Trophoblast cell (in vitro differentiated cells and primary cell): ENCODE measurements around the gene TPRG1. TPM values are rescaled to one million over a fixed set of nuclear protein-coding genes. Genes with fewer than 3 reads are reported as not detected.

Source experiments
- DNase-seq, 2 donors: peaks; one replicate each; pipeline ENCODE4 v3.0.0-alpha.2; 2016
- H2AFZ ChIP-seq: 2 replicates; pipeline ENCODE4 v1.6.1; 2013; ENCODE audit warnings: low read length, moderate library complexity, mild to moderate bottlenecking; ENCODE audit not compliant: insufficient read depth, poor library complexity
- H2AK5ac ChIP-seq: 2 replicates; pipeline ENCODE4 v1.6.1; 2013; ENCODE audit warnings: mild to moderate bottlenecking, low read length
- H2BK120ac ChIP-seq: 2 replicates; pipeline ENCODE4 v1.6.1; 2013; ENCODE audit warnings: low read length, mild to moderate bottlenecking, moderate library complexity; ENCODE audit not compliant: insufficient read depth, poor library complexity
- H2BK12ac ChIP-seq: 2 replicates; pipeline ENCODE4 v1.6.1; 2013; ENCODE audit warnings: mild to moderate bottlenecking, low read length, moderate library complexity
- H2BK5ac ChIP-seq: 2 replicates; pipeline ENCODE4 v1.6.1; 2013; ENCODE audit warnings: low read length, low read depth, moderate library complexity, mild to moderate bottlenecking; ENCODE audit not compliant: poor library complexity
- H3K14ac ChIP-seq: 2 replicates; pipeline ENCODE4 v1.6.1; 2013; ENCODE audit warnings: mild to moderate bottlenecking, low read length
- H3K18ac ChIP-seq: 2 replicates; pipeline ENCODE4 v1.6.1; 2013; ENCODE audit warnings: mild to moderate bottlenecking, low read length
- H3K23ac ChIP-seq: 2 replicates; pipeline ENCODE4 v1.6.1; 2013; ENCODE audit warnings: low read length
- H3K27ac ChIP-seq: 2 replicates; pipeline ENCODE4 v1.5.1; 2013; ENCODE audit warnings: low read depth, mild to moderate bottlenecking, inconsistent platforms, low read length, moderate library complexity
- H3K27me3 ChIP-seq: 2 replicates; pipeline ENCODE4 v1.6.1; 2013; ENCODE audit warnings: inconsistent platforms, mild to moderate bottlenecking, low read length, moderate library complexity; ENCODE audit not compliant: insufficient read depth
- H3K36me3 ChIP-seq, 2 experiments: 1 replicate in 1 of 2; 2 replicates in 1 of 2; pipeline ENCODE4 v1.6.1; 2013; ENCODE audit warnings: low read length in 2 of 2, mild to moderate bottlenecking in 2 of 2, moderate library complexity in 1 of 2; ENCODE audit not compliant: insufficient read depth in 2 of 2, control insufficient read depth in 1 of 2
- H3K4ac ChIP-seq: 2 replicates; pipeline ENCODE4 v1.6.1; 2013; ENCODE audit warnings: low read depth, mild to moderate bottlenecking, low read length, moderate library complexity
- H3K4me1 ChIP-seq, 2 experiments: 1 replicate in 1 of 2; 2 replicates in 1 of 2; pipeline ENCODE4 v1.6.1; 2013; ENCODE audit warnings: low read length in 2 of 2, mild to moderate bottlenecking in 2 of 2, moderate library complexity in 1 of 2; ENCODE audit not compliant: insufficient read depth in 2 of 2, control insufficient read depth in 1 of 2
- H3K4me2 ChIP-seq: 2 replicates; pipeline ENCODE4 v1.6.1; 2013; ENCODE audit warnings: inconsistent platforms, mild to moderate bottlenecking, low read length, moderate library complexity
- H3K4me3 ChIP-seq: 2 replicates; pipeline ENCODE4 v1.5.1; 2013; ENCODE audit warnings: mild to moderate bottlenecking, low read depth, low read length, inconsistent platforms
- H3K79me1 ChIP-seq: one replicate; pipeline ENCODE4 v1.6.1; 2013; ENCODE audit warnings: low read length
- H3K79me2 ChIP-seq: 2 replicates; pipeline ENCODE4 v1.6.1; 2013; ENCODE audit warnings: low read length, mild to moderate bottlenecking; ENCODE audit not compliant: control insufficient read depth, insufficient read depth, poor library complexity
- H3K9ac ChIP-seq: 2 replicates; pipeline ENCODE4 v1.6.1; 2013; ENCODE audit warnings: mild to moderate bottlenecking, low read length
- H3K9me3 ChIP-seq: 2 replicates; pipeline ENCODE4 v1.6.1; 2013; ENCODE audit warnings: low read depth, mild to moderate bottlenecking, control low read depth, inconsistent platforms, low read length; ENCODE audit not compliant: insufficient read depth
- H4K12ac ChIP-seq: 2 replicates; pipeline ENCODE4 v1.6.1; 2013; ENCODE audit warnings: low read depth, mild to moderate bottlenecking, low read length, moderate library complexity
- H4K8ac ChIP-seq: 2 replicates; pipeline ENCODE4 v1.6.1; 2013; ENCODE audit warnings: low read depth, mild to moderate bottlenecking, low read length, moderate library complexity
- H4K91ac ChIP-seq: one replicate; pipeline ENCODE4 v1.6.1; 2013; ENCODE audit warnings: low read depth, mild to moderate bottlenecking, low read length, moderate library complexity
- WGBS: extraction: QIAGEN DNeasy Blood & Tissue Kit; methylation state at CpG from one replicate; pipeline ENCODE4 v1.1.7; 2013; ENCODE audit warnings: missing lambda C conversion rate; ENCODE audit not compliant: insufficient read length, insufficient coverage; ENCODE audit errors: extremely low coverage; 5-methylcytosine and 5-hydroxymethylcytosine counted together
- polyA plus RNA-seq: library from polyadenylated mRNA; stranded (reverse); fragments of 200-250 nt; gene quantifications from 2 replicates; pipeline ENCODE4 v1.2.3, GENCODE V29; 2013

Gene TPRG1
- 0.26 and 0.31 TPM in 2 replicates for polyA plus RNA-seq

GRCh38 chr3:189171707-189172106, at the start of gene TPRG1:
Gene TPRG1 (plus strand): TSS chr3:189171971. CDS start chr3:189207385, 35,414 bp downstream.
- no peak within 1 kb of the TSS for H4K91ac ChIP-seq
- no peak for DNase-seq
- H4K8ac ChIP-seq, result no peak within 1 kb of the TSS
- no peak within 1 kb of the TSS for H3K23ac ChIP-seq
- no peaks in the 10 kb centered on the region for H3K27me3 ChIP-seq
- H3K4me1 ChIP-seq, result no peaks in the 10 kb centered on the region
- H4K12ac ChIP-seq, result no peak within 1 kb of the TSS
- no peak within 1 kb of the TSS for H2AFZ ChIP-seq
- H3K4ac ChIP-seq, result no peak within 1 kb of the TSS
- no peak within 1 kb of the TSS for H3K18ac ChIP-seq
- H3K9me3 ChIP-seq, result no peaks in the 10 kb centered on the region
- H2BK12ac ChIP-seq, result no peak within 1 kb of the TSS
- no peak within 1 kb of the TSS for H3K14ac ChIP-seq
- no peaks in the 10 kb centered on the region for H3K79me2 ChIP-seq
- H2BK120ac ChIP-seq, result no peak within 1 kb of the TSS
- H2BK5ac ChIP-seq, result no peak within 1 kb of the TSS
- H3K9ac ChIP-seq, result no peak within 1 kb of the TSS
- WGBS, result no CpG with 5 or more reads among the region's 1 CpG
- H3K27ac ChIP-seq, result no peak within 1 kb of the TSS
- no peak within 1 kb of the TSS for H3K4me2 ChIP-seq
- H3K4me3 ChIP-seq, result no peak within 1 kb of the TSS
- no peaks in the 10 kb centered on the region for H3K79me1 ChIP-seq
- no peak within 1 kb of the TSS for H2AK5ac ChIP-seq
- no peaks in the 10 kb centered on the region for H3K36me3 ChIP-seq

GRCh38 chr3:189122110-189122509, 49.7 kb upstream of the TPRG1 start:
- H3K9ac ChIP-seq, result no peak overlapping the region
- H3K27ac ChIP-seq, result no peak overlapping the region
- H2BK5ac ChIP-seq, result no peak overlapping the region
- H3K79me1 ChIP-seq, result no peaks in the 10 kb centered on the region
- no peak overlapping the region for H2BK12ac ChIP-seq
- H3K79me2 ChIP-seq, result no peaks in the 10 kb centered on the region
- H3K14ac ChIP-seq, result no peak overlapping the region
- no peak overlapping the region for H4K91ac ChIP-seq
- H3K23ac ChIP-seq, result no peak overlapping the region
- no peak overlapping the region for H3K18ac ChIP-seq
- no peaks in the 10 kb centered on the region for H3K27me3 ChIP-seq
- H2AFZ ChIP-seq, result no peak overlapping the region
- H3K9me3 ChIP-seq, result peaks cover 3% of the 10 kb centered on the region
- H4K8ac ChIP-seq, result no peak overlapping the region
- no CpG with 5 or more reads among the region's 2 CpGs for WGBS
- H3K4ac ChIP-seq, result no peak overlapping the region
- no peak overlapping the region for H3K4me2 ChIP-seq
- no peaks in the 10 kb centered on the region for H3K4me1 ChIP-seq
- no peak overlapping the region for H3K4me3 ChIP-seq
- no peak overlapping the region for H2BK120ac ChIP-seq
- DNase-seq, result no peak
- no peaks in the 10 kb centered on the region for H3K36me3 ChIP-seq
- no peak overlapping the region for H2AK5ac ChIP-seq
- H4K12ac ChIP-seq, result no peak overlapping the region

- Histone ChIP-seq H2BK12ac (no peak overlapping the region), H2AFZ (no peak overlapping the region), H4K12ac (no peak overlapping the region), H3K9ac (no peak overlapping the region), H3K4me1 (no peaks in the 10 kb centered on the region), H3K27ac (no peak overlapping the region), H3K4me2 (no peak overlapping the region), H3K27me3 (no peaks in the 10 kb centered on the region), H3K23ac (no peak overlapping the region), H4K8ac (no peak overlapping the region), H3K79me2 (no peaks in the 10 kb centered on the region), H4K91ac (no peak overlapping the region), H3K14ac (no peak overlapping the region), H2AK5ac (no peak overlapping the region), H2BK5ac (no peak overlapping the region), H3K79me1 (no peaks in the 10 kb centered on the region), H3K18ac (no peak overlapping the region), H3K4me3 (no peak overlapping the region), H3K9me3 (peaks cover 3% of the 10 kb centered on the region), H3K36me3 (no peaks in the 10 kb centered on the region), H2BK120ac (no peak overlapping the region), H3K4ac (no peak overlapping the region)
- WGBS, result no CpG with 5 or more reads among the region's 5 CpGs
- DNase-seq, result no peak
Measured at GRCh38 chr3:189122526-189123205, 49.1 kb upstream of the TPRG1 start.

DNA sequence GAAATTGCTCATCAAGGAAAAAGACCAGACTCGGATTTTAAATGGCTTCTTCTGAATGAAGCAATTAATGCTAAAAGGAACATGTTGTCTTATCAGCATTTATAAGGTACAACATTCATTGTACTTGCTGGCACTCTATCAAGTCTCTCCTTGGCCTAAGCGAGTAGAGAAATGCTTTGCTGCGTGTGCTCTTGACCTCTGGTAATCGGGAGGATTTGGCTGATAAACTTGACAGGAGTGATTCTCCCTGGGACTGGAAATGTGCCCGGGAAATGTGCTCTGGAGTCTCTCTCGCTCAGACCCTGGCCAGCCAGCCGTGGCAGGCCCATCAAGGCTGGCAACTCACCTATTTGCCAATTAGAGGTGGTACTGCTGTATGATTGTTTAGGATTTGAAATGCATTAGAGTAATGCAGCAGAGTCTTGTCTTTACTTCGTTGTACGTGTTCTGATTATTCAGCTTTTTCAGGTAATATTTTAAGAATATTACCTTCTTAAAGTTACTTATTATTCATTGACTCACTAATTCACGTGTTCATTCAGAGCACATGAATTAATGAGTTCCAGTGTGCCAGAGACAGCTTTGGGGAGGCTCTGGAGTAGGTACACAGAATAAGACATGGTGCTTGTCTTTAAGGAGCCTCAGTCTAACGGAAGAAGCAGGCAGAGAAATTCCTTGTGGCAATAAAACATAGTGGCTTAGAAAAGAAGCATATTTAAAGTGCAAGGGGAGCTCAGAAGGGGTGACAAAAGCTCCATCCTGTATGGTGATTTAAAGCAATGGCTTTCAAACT, 48.0 kb upstream of the TPRG1 start:
- H3K79me2 ChIP-seq, result no peaks in the 10 kb centered on the region
- no peak for DNase-seq
- no peak overlapping the region for H3K23ac ChIP-seq
- H2BK12ac ChIP-seq, result no peak overlapping the region
- H3K27ac ChIP-seq, result no peak overlapping the region
- H3K79me1 ChIP-seq, result peaks cover 2% of the 10 kb centered on the region
- no peak overlapping the region for H4K12ac ChIP-seq
- no peak overlapping the region for H2BK120ac ChIP-seq
- H3K4me2 ChIP-seq, result no peak overlapping the region
- H3K27me3 ChIP-seq, result no peaks in the 10 kb centered on the region
- H2BK5ac ChIP-seq, result no peak overlapping the region
- H3K4me1 ChIP-seq, result no peaks in the 10 kb centered on the region
- no peak overlapping the region for H2AFZ ChIP-seq
- no peak overlapping the region for H3K4ac ChIP-seq
- H3K14ac ChIP-seq, result no peak overlapping the region
- no CpG with 5 or more reads among the region's 11 CpGs for WGBS
- no peaks in the 10 kb centered on the region for H3K36me3 ChIP-seq
- no peak overlapping the region for H4K8ac ChIP-seq
- H3K9me3 ChIP-seq, result peaks cover 2% of the 10 kb centered on the region
- no peak overlapping the region for H3K18ac ChIP-seq
- H3K9ac ChIP-seq, result no peak overlapping the region
- H3K4me3 ChIP-seq, result no peak overlapping the region
- no peak overlapping the region for H4K91ac ChIP-seq
- H2AK5ac ChIP-seq, result no peak overlapping the region
